MCF 10A (cell line): Measurements from ENCODE around the gene HNRNPA2B1. TPM values are rescaled to one million over a fixed set of nuclear protein-coding genes. Genes with fewer than 3 reads are reported as not detected.
A peak's percentile ranks its signal among the peaks of the same experiment; 100 is the strongest.

Experiments
- BruUV-seq: library from RNA; stranded (reverse); fragments of 400-500 nt; replicated peaks from 2 replicates; lab custom pipeline; 2021; lab: Mats Ljungman, UMichigan
- CTCF ChIA-PET: fragments of 300-600 bp; sonication (Branson Sonifier 250); formaldehyde crosslinking; extraction: SDS; loops from one replicate; lab custom pipeline; 2021; ENCODE audit warnings: antibody characterized with exemption, inconsistent platforms; lab: Yijun Ruan, JAX
- POLR2A ChIA-PET: fragments of 300-600, 350-650 bp; sonication (Branson Sonifier 250); formaldehyde crosslinking; extraction: SDS; loops from one replicate; lab custom pipeline; 2020; ENCODE audit warnings: antibody characterized with exemption, inconsistent platforms; lab: Yijun Ruan, JAX
- DNase-seq: peaks from one replicate; pipeline ENCODE4 v3.0.0-alpha.2; 2018; ENCODE audit not compliant: unreplicated experiment
- H3K27ac Mint-ChIP-seq: one replicate; pipeline ENCODE4 v1.8.0; 2022; ENCODE audit warnings: mild to moderate bottlenecking, low read depth, mixed read lengths; ENCODE audit not compliant: unreplicated experiment
- H3K27me3 Mint-ChIP-seq: one replicate; pipeline ENCODE4 v1.8.0; 2022; ENCODE audit warnings: mixed read lengths; ENCODE audit not compliant: insufficient read depth, unreplicated experiment
- H3K36me3 Mint-ChIP-seq: one replicate; pipeline ENCODE4 v1.8.0; 2022; ENCODE audit warnings: mild to moderate bottlenecking, moderate library complexity, mixed read lengths; ENCODE audit not compliant: insufficient read depth, unreplicated experiment
- H3K4me1 Mint-ChIP-seq: one replicate; pipeline ENCODE4 v1.8.0; 2022; ENCODE audit warnings: mixed read lengths; ENCODE audit not compliant: insufficient read depth, unreplicated experiment
- H3K4me3 Mint-ChIP-seq: one replicate; pipeline ENCODE4 v1.8.0; 2022; ENCODE audit warnings: mild to moderate bottlenecking, moderate library complexity, mixed read lengths; ENCODE audit not compliant: unreplicated experiment
- H3K9me3 Mint-ChIP-seq: one replicate; pipeline ENCODE4 v1.8.0; 2022; ENCODE audit warnings: mixed read lengths; ENCODE audit not compliant: unreplicated experiment
- intact Hi-C: fragments of 100-400 bp; cut with micrococcal nuclease; formaldehyde crosslinking; loops from 2 replicates; pipeline ENCODE4 v1.14.1; 2022
- total RNA-seq: library from RNA; stranded (reverse); gene quantifications from 2 replicates; pipeline ENCODE4 v1.2.3, GENCODE V29; 2022
- TF ChIP-seq, protein P1 (sequence below): fragments of 200-600 bp; IDR thresholded peaks from one replicate; pipeline ENCODE4 v1.8.0; 2022; ENCODE audit warnings: antibody characterized with exemption, mild to moderate bottlenecking; ENCODE audit not compliant: unreplicated experiment

HNRNPA2B1 gene
- total RNA-seq, 1 experiment from 2014 or later: 646 TPM

- no TSS peak for BruUV-seq
- H3K4me1 Mint-ChIP-seq: peaks cover 32% of the 10 kb centered on the region
- peaks cover 80% of the 10 kb centered on the region for H3K36me3 Mint-ChIP-seq
- intact Hi-C loops: loop anchor here (5.0 kb wide), 2 partner anchors 144 to 939 kb away; partner anchors contain the start of gene HOXA5
- H3K27ac Mint-ChIP-seq: peak overlapping the region; percentile 79
- peak overlapping the region; percentile 98 for H3K4me3 Mint-ChIP-seq
- no peaks in the 10 kb centered on the region for H3K27me3 Mint-ChIP-seq
- ChIA-PET POLR2A (interaction anchor here (0.6 to 12.9 kb wide), 17 partner anchors 10 to 948 kb away, joined by 3 to 268 read pairs (median 4); partner anchors contain the start of gene HOXA5), CTCF (interaction anchor here (0.7 kb wide), 1 partner anchor 145 kb away, joined by 3 read pairs; no protein-coding TSS in a partner anchor)
- no peaks in the 10 kb centered on the region for H3K9me3 Mint-ChIP-seq
- TF ChIP-seq, protein P1, sequence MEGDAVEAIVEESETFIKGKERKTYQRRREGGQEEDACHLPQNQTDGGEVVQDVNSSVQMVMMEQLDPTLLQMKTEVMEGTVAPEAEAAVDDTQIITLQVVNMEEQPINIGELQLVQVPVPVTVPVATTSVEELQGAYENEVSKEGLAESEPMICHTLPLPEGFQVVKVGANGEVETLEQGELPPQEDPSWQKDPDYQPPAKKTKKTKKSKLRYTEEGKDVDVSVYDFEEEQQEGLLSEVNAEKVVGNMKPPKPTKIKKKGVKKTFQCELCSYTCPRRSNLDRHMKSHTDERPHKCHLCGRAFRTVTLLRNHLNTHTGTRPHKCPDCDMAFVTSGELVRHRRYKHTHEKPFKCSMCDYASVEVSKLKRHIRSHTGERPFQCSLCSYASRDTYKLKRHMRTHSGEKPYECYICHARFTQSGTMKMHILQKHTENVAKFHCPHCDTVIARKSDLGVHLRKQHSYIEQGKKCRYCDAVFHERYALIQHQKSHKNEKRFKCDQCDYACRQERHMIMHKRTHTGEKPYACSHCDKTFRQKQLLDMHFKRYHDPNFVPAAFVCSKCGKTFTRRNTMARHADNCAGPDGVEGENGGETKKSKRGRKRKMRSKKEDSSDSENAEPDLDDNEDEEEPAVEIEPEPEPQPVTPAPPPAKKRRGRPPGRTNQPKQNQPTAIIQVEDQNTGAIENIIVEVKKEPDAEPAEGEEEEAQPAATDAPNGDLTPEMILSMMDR: no peak
- no peak for DNase-seq
Observed at GRCh38 chr7:26203016-26203415, 2.5 kb upstream of the HNRNPA2B1 start.

GRCh38 chr7:26202019-26202990 is 1.8 kb upstream of the HNRNPA2B1 start:
- Mint-ChIP-seq H3K27me3 (no peaks in the 10 kb centered on the region), H3K27ac (peak overlapping the region; percentile 79), H3K9me3 (no peaks in the 10 kb centered on the region), H3K36me3 (peaks cover 80% of the 10 kb centered on the region), H3K4me3 (peak overlapping the region; percentile 98), H3K4me1 (peaks cover 33% of the 10 kb centered on the region)
- ChIA-PET POLR2A (interaction anchor here (0.6 to 12.9 kb wide), 31 partner anchors 8 to 960 kb away, joined by 3 to 268 read pairs (median 4); partner anchors contain the start of genes HOXA1 and HOXA5), CTCF (interaction anchor here (0.7 to 1.1 kb wide), 2 partner anchors 146 to 163 kb away, joined by 3 read pairs; no protein-coding TSS in a partner anchor)
- DNase-seq: peak; percentile 39
- TF ChIP-seq, protein P1: no peak
- TSS peak; percentile 42 for BruUV-seq
- intact Hi-C loops: loop anchor here (5.0 kb wide), 2 partner anchors 145 to 940 kb away; partner anchors contain the start of gene HOXA5

DNA sequence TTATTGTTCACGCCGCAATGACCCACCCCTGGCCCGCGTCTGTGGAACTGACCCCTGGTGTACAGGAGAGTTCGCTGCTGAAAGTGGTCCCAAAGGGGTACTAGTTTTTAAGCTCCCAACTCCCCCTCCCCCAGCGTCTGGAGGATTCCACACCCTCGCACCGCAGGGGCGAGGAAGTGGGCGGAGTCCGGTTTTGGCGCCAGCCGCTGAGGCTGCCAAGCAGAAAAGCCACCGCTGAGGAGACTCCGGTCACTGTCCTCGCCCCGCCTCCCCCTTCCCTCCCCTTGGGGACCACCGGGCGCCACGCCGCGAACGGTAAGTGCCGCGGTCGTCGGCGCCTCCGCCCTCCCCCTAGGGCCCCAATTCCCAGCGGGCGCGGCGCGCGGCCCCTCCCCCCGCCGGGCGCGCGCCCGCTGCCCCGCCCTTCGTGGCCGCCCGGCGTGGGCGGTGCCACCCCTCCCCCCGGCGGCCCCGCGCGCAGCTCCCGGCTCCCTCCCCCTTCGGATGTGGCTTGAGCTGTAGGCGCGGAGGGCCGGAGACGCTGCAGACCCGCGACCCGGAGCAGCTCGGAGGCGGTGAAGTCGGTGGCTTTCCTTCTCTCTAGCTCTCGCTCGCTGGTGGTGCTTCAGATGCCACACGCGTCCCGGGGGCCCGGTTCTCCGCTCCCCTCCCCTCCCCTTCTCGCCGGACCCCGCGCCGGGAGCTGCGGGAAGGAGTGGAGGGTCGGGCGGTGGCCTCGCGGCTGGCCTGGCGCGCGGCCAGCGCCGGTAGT is 887 bp upstream of the HNRNPA2B1 start, which contains the start of gene CBX3:
CBX3 (plus strand) TSS at position 499 of the 772 bp plus-strand sequence. CDS start 1,254 bp downstream, outside the sequence.
- H3K36me3 Mint-ChIP-seq: peaks cover 80% of the 10 kb centered on the region
- POLR2A ChIA-PET: interaction anchor here (0.7 to 12.9 kb wide), 28 partner anchors 9 to 961 kb away, joined by 3 to 268 read pairs (median 5); partner anchors contain the start of genes HOXA1, HOXA5 and SNX10
- CTCF ChIA-PET: interaction anchor here (1.0 to 1.4 kb wide), 3 partner anchors 111 to 466 kb away, joined by 3 to 4 read pairs (median 3); no protein-coding TSS in a partner anchor

More for the DNA sequence above, 887 bp upstream of the HNRNPA2B1 start, which contains the start of gene CBX3:
- BruUV-seq: no TSS peak
- TF ChIP-seq, protein P1: no peak
- Mint-ChIP-seq H3K27ac (peak within 1 kb of the TSS; percentile 99), H3K27me3 (no peaks in the 10 kb centered on the region), H3K4me3 (peak within 1 kb of the TSS; percentile 98), H3K9me3 (no peaks in the 10 kb centered on the region), H3K4me1 (peaks cover 34% of the 10 kb centered on the region)
- intact Hi-C loops: loop anchor here (2.0 to 5.0 kb wide), 3 partner anchors 146 to 941 kb away; partner anchors contain the start of gene HOXA5
- peak; percentile 87 for DNase-seq
